Activated T-helper 17 cell treated with anti-CD3 and anti-CD28 coated beads, Interleukin-2, amount 50 U/mL, for 72 hours (primary cell): ENCODE results near the gene ZNF777. TPM values are rescaled to one million over a fixed set of nuclear protein-coding genes. Genes with fewer than 3 reads are reported as not detected.
A peak's percentile ranks its signal among the peaks of the same experiment; 100 is the strongest.
"Not testable (repeated sequence)": the region's sequence is repeated elsewhere in the genome, so short reads cannot be mapped to it uniquely, and the experiment has no call there.

Experiments used
- ATAC-seq: fragments of 150-1000 bp; cut with Tn5 transposase; replicated peaks from 2 replicates; pipeline ENCODE4 v1.10.0; 2021; ENCODE audit warnings: mild to moderate bottlenecking, moderate library complexity
- H3K27ac Mint-ChIP-seq: one replicate; pipeline ENCODE4 v1.8.0; 2022; ENCODE audit warnings: mixed read lengths
- H3K27me3 Mint-ChIP-seq: one replicate; pipeline ENCODE4 v1.8.0; 2022; ENCODE audit warnings: mixed read lengths
- H3K36me3 Mint-ChIP-seq: one replicate; pipeline ENCODE4 v1.8.0; 2022; ENCODE audit warnings: low read depth, mild to moderate bottlenecking, mixed read lengths
- H3K4me1 Mint-ChIP-seq: one replicate; pipeline ENCODE4 v1.8.0; 2022; ENCODE audit warnings: mixed read lengths
- H3K4me3 Mint-ChIP-seq: one replicate; pipeline ENCODE4 v1.8.0; 2022; ENCODE audit warnings: mild to moderate bottlenecking, mixed read lengths
- H3K9me3 Mint-ChIP-seq: one replicate; pipeline ENCODE4 v1.8.0; 2022; ENCODE audit warnings: mixed read lengths
- total RNA-seq, 2 donors: library from RNA; stranded (reverse); gene quantifications; one replicate each; pipeline ENCODE4 v1.2.3, GENCODE V29; 2022

ZNF777 gene
- 1 to 10 TPM; 5.8 to 9.6 TPM for total RNA-seq

DNA sequence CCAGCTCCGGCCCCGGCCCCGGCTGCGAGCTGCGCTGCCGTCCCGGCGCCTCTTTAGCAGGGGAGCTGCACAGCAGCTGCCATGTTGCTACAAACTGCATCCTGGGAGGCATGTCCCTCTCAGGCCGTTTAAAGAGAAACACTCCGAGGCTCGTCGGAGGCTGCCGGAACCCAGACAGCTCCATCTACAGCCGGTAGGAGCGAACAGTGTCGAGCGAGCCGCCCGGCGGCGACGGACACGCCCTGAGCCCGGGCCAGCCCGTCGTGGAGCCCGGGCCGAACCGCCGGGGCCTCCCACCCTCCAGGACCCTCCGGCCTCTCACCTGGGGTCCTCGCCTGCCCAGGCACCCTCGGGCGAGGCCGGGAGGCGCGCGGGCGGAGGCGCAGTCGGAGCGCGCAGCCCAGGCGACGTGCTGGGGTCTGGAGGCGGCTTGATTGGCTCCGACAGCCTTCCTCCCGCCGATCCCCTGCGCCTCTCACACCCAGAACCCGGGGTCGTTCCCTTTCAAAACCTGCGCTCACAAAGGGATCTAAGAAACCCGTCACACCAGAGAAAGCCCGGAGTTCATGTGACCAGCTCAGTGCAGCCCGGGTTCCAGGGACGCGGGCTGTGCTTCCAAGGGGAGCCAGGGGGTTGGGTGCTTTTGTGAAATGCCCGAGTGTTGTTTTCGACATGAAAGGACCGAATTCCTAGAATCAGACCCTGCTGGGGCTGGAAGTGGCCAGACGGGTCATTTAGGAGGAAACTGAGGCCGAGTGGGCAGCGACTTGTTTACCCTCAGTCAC lies at the start of gene ZNF777:
Gene ZNF777 (minus strand): TSS at position 570 of the 785 bp plus-strand sequence. CDS start 5,040 bp downstream, outside the sequence.
- peaks cover 12% of the 10 kb centered on the region for H3K36me3 Mint-ChIP-seq
- peak within 1 kb of the TSS; percentile 73 for H3K4me3 Mint-ChIP-seq
- H3K4me1 Mint-ChIP-seq, result peaks cover 12% of the 10 kb centered on the region
- no peaks in the 10 kb centered on the region for H3K9me3 Mint-ChIP-seq
- peak; percentile 91 for ATAC-seq
- H3K27me3 Mint-ChIP-seq, result no peaks in the 10 kb centered on the region
- peak within 1 kb of the TSS; percentile 8 for H3K27ac Mint-ChIP-seq

DNA sequence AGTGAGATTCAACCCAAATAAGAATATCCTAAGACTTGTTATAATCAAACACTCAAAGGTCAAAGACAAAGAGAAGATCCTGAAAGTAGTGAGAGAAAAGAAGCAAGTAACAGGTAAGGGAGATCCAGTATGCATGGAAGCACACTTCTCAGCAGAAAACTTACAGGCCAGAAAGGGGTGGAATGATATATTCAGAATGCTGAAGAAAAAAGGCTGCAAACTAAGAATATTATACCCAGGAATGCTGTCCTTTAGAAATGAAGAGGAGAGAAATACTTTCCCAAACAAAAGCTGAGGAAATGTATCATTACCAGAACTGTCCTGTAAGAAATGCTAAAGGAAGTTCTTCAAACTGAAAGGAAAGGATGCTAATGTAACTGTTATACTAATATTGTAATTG lies 49.4 kb upstream of the ZNF777 start:
- Mint-ChIP-seq H3K36me3 (no peaks in the 10 kb centered on the region), H3K27ac (no peak overlapping the region), H3K9me3 (peaks cover 37% of the 10 kb centered on the region), H3K4me3 (no peak overlapping the region), H3K4me1 (no peaks in the 10 kb centered on the region), H3K27me3 (no peaks in the 10 kb centered on the region)
- no peak for ATAC-seq

DNA sequence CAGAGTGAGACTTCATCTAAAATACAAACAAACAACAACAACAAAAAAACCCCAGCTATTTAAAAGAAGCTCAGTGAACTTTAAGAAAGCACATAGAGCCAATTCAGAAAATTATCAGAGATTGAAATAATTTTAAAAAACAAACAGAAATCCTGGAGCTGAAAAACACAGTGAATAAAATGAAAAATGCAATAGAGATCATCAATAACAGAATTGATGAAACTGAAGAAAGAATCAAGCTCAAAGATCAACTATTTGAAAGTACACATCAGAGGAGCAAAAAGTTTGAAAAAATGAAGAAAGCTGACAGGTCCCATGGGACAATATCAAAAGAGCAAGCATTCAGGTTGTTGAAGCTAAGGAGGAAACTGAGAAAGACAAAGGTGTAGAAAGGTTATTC lies 48.9 kb upstream of the ZNF777 start:
- Mint-ChIP-seq H3K27me3 (peaks cover 3% of the 10 kb centered on the region), H3K4me3 (no peak overlapping the region), H3K9me3 (peaks cover 41% of the 10 kb centered on the region), H3K4me1 (no peaks in the 10 kb centered on the region), H3K27ac (no peak overlapping the region), H3K36me3 (no peaks in the 10 kb centered on the region)
- no peak for ATAC-seq

DNA sequence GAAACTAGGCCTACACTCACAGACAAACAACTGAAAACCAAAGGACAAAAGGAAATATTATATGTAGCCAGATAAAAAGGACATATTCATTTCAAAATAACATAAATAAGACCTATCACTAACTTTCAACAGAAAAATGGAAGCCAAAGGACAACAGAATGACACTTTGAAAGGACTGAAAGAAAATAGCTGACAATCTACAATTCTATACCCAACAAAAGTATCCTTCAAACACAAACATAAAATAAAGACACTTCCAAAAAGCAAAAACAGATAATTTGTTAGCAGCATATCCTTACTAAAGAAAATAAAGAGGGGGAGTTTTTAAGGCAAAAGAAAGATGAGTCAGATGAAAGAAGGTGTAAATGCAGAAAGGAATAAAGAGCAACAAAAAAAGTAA lies 44.7 kb upstream of the ZNF777 start:
- Mint-ChIP-seq H3K36me3 (no peaks in the 10 kb centered on the region), H3K27me3 (peaks cover 3% of the 10 kb centered on the region), H3K4me3 (no peak overlapping the region), H3K9me3 (peaks cover 24% of the 10 kb centered on the region), H3K4me1 (no peaks in the 10 kb centered on the region), H3K27ac (no peak overlapping the region)
- no peak for ATAC-seq

DNA sequence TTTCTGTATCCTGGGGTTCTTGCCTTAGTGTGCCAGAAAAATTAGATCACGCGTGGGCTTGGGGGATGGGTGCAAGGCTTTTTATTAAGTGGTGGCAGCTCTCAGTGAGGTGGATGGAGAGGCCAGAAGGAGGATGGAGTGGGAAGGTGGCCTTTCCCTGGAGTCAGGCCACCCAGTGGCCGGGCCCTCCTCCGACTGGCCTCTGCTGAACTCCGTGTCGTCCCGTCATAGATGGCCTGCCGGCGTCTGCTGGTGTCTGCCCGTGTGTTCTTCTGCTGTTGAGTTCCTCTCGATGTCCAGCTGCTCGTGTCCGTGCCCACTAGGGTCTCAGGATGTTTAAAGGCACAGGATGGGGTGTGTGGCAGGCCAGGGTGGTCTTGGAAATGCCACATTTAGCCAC lies 40.8 kb upstream of the ZNF777 start:
- no peaks in the 10 kb centered on the region for H3K36me3 Mint-ChIP-seq
- H3K4me1 Mint-ChIP-seq, result peaks cover 1% of the 10 kb centered on the region
- peaks cover 8% of the 10 kb centered on the region for H3K9me3 Mint-ChIP-seq
- H3K27me3 Mint-ChIP-seq, result peaks cover 3% of the 10 kb centered on the region
- no peak overlapping the region for H3K4me3 Mint-ChIP-seq
- H3K27ac Mint-ChIP-seq, result no peak overlapping the region
- no peak for ATAC-seq

DNA sequence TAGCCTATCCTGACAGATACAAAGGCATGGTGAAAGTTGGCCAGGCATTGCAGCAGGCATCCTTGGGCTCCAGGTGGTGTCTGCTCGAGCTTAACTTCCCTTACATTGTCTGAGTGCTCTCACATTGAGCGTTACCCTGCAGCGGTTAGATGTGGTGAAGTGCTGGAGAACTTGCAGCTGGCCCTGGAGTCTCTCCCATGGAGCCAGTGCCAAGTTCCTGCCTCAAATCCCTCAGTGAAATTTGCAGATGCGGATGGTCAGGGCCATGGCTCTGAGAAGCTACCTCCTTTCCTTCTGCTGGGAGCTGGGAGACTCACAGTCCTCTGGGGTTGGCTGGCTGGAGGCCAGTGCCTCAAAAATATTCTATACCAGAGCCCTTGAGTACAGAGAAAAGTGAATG lies 40.0 kb upstream of the ZNF777 start:
- Mint-ChIP-seq H3K4me1 (peaks cover 4% of the 10 kb centered on the region), H3K9me3 (peaks cover 8% of the 10 kb centered on the region), H3K36me3 (no peaks in the 10 kb centered on the region), H3K4me3 (no peak overlapping the region), H3K27me3 (peaks cover 3% of the 10 kb centered on the region), H3K27ac (no peak overlapping the region)
- ATAC-seq, result no peak

DNA sequence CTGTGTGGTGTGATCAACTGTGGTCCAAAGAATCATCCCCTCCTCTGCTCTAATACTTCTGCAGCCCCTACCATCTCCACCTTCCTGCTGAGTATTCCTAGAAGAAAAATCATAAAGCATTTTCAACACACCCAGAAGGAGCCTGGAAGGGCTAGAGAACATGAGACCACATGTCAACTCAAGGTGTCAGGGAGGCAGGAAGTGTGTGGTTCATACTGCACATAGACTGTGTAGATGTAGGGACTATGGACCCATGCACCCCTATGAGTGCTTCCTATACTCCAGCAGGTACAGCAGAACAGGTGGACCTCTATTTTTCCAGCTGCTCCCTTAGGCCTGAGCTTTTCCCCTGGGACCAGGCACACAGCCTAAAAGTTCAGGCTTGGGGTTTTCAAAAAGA lies 39.3 kb upstream of the ZNF777 start:
- Mint-ChIP-seq H3K27ac (peak overlapping the region; percentile 31), H3K36me3 (peaks cover 2% of the 10 kb centered on the region), H3K27me3 (peaks cover 3% of the 10 kb centered on the region), H3K4me3 (peak overlapping the region; percentile 1), H3K9me3 (peaks cover 4% of the 10 kb centered on the region), H3K4me1 (peaks cover 7% of the 10 kb centered on the region)
- ATAC-seq, result no peak

DNA sequence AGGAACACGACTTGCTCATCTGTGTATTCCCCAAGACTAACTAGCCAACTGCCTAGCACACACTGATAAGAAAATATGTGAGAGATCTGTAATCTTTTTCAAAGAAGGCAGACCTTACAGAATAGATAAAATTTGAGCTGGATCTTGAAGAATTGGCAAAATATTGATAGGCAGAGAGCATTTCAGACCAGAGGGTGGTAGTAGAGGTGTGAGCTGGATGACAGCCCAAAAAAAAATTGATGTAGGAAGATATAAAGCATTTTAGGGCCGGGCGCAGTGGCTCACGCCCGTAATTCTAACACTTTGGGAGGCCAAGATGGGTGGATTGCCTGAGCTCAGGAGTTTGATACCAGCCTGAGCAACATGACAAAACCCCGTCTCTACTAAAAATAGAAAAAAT lies 37.9 kb upstream of the ZNF777 start:
- no peak for ATAC-seq
- H3K27ac Mint-ChIP-seq, result no peak overlapping the region
- H3K4me1 Mint-ChIP-seq, result peaks cover 10% of the 10 kb centered on the region
- no peaks in the 10 kb centered on the region for H3K9me3 Mint-ChIP-seq
- no peak overlapping the region for H3K4me3 Mint-ChIP-seq
- peaks cover 16% of the 10 kb centered on the region for H3K36me3 Mint-ChIP-seq
- no peaks in the 10 kb centered on the region for H3K27me3 Mint-ChIP-seq

DNA sequence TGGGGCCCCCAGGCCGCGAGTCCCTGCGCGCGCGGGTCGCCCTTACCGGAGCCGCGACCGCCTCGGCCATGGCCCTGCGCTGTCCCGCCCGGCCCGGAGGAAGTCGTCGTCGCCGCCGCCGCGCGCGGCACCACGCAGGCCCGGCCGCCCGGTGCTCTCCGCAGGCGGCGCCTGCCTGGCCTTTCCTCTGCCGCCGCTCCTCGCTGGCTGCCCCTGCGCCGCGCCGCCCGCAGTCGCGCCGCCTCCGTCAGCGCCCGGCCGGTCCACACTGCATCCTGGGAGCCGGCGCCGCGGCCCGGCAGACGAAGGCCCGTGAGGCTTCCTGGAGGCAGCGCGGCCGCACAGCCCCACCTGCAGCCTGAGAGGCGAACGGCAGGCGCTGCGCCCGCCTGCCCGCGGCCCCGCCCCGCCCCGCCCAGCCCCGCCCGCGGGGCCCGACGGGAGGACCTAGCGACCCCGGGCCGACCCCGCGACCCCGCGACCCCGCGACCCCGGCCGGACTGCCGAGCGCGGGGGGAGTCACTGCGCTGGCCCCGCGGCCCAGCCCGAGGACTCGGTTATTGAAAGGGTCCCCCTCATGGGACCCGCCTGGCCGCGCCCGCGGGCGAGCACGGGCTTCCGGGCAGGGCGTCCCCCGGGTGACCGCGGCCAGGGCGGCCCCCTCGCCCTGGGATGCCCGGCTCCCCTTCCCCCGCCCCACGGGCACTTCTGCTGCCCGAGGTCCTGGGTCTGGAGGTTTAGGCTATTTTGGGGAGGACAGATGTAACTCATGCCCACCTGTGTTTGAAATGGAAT lies 36.8 kb upstream of the ZNF777 start, which contains the start of gene ZNF746:
Gene ZNF746 (minus strand): TSS at position 343 of the 795 bp plus-strand sequence. CDS start 273 bp downstream, at position 70.
- H3K27me3 Mint-ChIP-seq, result no peaks in the 10 kb centered on the region

DNA sequence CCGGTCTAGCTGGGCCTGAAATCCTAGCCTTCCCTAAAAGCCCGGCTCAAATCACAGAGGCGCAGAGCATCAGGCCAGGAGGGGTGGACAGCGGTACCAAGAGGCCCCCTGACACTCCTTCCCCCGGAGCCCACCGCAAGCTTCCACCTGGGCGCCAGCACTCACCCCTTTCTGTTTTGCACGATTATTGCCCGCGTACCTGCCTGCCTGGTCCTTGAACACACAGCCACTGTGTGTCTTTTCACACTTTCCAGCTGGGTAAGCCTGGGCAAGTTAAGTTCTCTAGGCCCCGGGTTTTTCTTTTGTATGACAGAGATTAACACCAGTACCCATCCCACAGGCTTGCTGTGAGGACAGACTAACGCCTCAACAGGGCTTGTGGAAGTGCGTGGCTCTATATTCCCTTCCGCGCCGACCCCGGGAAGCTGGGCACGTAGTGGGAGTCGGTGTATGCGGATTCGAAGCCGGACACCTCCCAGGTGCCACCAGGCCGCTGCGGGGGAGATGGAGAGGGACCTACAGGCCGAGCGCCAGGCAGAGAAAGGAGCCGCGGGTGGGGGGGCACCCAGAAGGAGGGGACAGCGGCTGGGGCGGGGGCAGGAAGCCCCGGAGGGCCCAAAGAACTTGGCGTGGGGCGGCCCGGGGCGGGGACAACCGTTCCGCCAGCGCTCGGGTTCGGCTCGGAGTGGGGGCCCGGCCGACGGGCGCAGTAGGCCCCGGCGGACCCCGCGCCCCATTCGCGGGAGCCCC lies 36.0 kb upstream of the ZNF777 start:
- peaks cover 36% of the 10 kb centered on the region for H3K36me3 Mint-ChIP-seq
- no peaks in the 10 kb centered on the region for H3K9me3 Mint-ChIP-seq
- H3K4me1 Mint-ChIP-seq, result peaks cover 10% of the 10 kb centered on the region
- H3K4me3 Mint-ChIP-seq, result peak overlapping the region; percentile 90
- ATAC-seq, result peak; percentile 10
- H3K27me3 Mint-ChIP-seq, result no peaks in the 10 kb centered on the region
- peak overlapping the region; percentile 95 for H3K27ac Mint-ChIP-seq

More for the DNA sequence above, 36.8 kb upstream of the ZNF777 start, which contains the start of gene ZNF746:
- peak; percentile 93 for ATAC-seq
- Mint-ChIP-seq H3K9me3 (no peaks in the 10 kb centered on the region), H3K4me3 (peak within 1 kb of the TSS; percentile 90), H3K36me3 (peaks cover 27% of the 10 kb centered on the region), H3K27ac (peak within 1 kb of the TSS; percentile 95), H3K4me1 (peaks cover 10% of the 10 kb centered on the region)

DNA sequence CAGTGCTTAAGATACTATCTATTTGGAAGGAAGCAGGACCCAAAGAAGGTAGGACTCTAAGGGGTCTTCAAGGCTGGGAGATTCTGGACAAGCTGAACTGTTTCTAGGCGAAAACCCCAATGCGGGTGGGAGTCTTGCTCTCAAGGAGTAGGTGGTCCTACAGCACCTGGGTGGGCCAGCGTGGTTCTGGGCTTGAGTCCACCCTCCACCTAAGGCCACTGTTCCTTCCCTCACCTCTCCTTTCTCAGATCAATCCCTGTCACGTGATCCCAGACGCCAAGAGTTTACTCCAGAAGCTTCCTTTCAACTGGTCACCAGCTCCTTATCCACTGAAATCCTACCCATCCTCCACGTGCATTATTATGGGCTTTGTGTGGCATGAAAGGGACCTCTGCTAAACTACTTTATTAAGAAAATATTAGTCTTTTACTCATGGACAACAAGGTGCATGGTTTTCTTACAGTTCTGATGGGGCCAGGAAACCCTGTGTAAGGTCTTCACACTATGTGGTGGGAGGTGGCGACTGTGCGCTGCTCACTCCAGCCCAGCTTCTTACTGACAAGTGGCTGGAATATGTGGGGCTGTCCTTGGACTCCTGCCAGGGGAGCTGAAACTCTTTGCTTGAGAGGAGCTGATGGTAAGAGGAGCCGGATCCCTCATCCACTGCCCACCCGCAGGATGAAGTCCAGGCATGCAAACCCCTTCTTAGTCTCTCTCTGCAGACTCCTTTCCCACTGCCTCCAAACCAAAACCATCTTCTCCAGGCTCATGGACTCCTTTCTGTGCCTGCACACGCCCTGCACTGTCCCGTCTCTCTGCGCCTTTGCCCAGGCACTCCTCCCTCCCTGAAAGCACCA lies 35.2 kb upstream of the ZNF777 start:
- no peak for ATAC-seq
- Mint-ChIP-seq H3K36me3 (peaks cover 44% of the 10 kb centered on the region), H3K27me3 (no peaks in the 10 kb centered on the region), H3K9me3 (no peaks in the 10 kb centered on the region), H3K4me3 (peak overlapping the region; percentile 90), H3K4me1 (peaks cover 10% of the 10 kb centered on the region), H3K27ac (peak overlapping the region; percentile 95)

DNA sequence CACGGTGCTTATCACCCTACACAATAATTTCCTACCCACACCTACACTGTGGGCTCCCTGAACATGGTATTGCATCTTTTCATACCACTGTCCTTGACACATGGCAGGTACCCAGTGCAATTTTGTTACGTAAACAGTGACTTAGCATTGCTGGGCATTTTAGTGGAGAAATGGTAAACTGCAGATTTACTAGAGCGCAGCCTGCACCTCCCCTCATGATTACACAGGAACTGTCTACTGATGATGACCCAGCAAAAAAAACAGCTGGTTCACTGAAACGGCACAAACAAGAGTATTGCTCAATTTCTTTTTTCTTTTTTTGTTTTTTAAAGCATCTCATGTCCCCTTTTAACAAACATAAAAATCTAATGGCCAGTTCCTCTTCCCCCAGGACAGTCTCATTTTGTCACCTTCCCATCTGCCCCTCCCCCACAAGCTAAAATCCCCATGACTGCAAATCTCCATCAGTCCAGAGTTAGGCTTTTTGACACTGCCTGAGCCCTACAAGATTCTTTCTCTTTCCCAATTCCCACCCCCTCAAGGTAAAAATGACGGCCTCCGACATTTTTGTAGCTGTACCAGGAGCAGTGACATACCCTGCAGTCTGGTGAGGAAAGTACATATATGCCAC lies 34.0 kb upstream of the ZNF777 start:
- ATAC-seq, result no peak
- peak overlapping the region; percentile 95 for H3K27ac Mint-ChIP-seq

DNA sequence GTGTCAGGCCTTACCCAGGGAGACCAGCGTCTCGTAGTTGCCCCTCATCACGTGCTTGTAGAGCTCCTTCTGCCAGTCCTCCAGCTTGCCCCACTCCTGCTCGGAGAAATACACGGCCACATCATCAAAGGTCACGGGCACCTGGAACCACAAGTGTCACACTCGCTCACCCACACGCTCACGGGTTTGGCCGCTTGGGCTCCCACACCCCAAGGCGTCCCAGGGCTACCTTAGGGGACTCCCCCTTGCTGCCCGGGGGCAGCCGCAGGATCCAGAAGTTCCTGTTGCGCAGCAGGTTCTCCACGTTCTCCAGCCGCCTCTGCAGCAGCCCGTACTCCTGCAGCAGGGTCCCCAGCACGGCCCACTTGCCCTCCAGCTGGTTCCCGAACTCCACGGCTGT lies 33.1 kb upstream of the ZNF777 start:
- not testable (repeated sequence) for H3K9me3 Mint-ChIP-seq, H3K27ac Mint-ChIP-seq, H3K27me3 Mint-ChIP-seq, ATAC-seq, H3K4me3 Mint-ChIP-seq
- Mint-ChIP-seq H3K36me3 (peaks cover 64% of the 10 kb centered on the region), H3K4me1 (peaks cover 10% of the 10 kb centered on the region)

More for the DNA sequence above, 34.0 kb upstream of the ZNF777 start:
- Mint-ChIP-seq H3K27me3 (no peaks in the 10 kb centered on the region), H3K9me3 (no peaks in the 10 kb centered on the region), H3K4me3 (peak overlapping the region; percentile 90), H3K36me3 (peaks cover 55% of the 10 kb centered on the region), H3K4me1 (peaks cover 10% of the 10 kb centered on the region)
